Large intestine (tissue), 3 donors: ENCODE data around the gene DYNLT3. TPM values are rescaled to one million over a fixed set of nuclear protein-coding genes. Genes with fewer than 3 reads are reported as not detected.
A peak's percentile ranks its signal among the peaks of the same experiment; 100 is the strongest.

Source experiments
- DNase-seq, 2 donors: peaks; one replicate each; pipeline versions ENCODE4 v3.0.0 to v3.0.0-alpha.2; 2013
- H3K27ac ChIP-seq: one replicate; pipeline ENCODE4 v1.5.1; 2013; ENCODE audit warnings: low read length
- H3K27me3 ChIP-seq: 2 replicates; pipeline ENCODE4 v1.6.1; 2013; ENCODE audit warnings: low read length; ENCODE audit not compliant: control insufficient read depth, insufficient read depth
- H3K36me3 ChIP-seq: 2 replicates; pipeline ENCODE4 v1.6.1; 2013; ENCODE audit warnings: low read length; ENCODE audit not compliant: control insufficient read depth, insufficient read depth
- H3K4me1 ChIP-seq: one replicate; pipeline ENCODE4 v1.6.1; 2013; ENCODE audit warnings: low read length; ENCODE audit not compliant: control insufficient read depth, insufficient read depth
- H3K4me3 ChIP-seq: one replicate; pipeline ENCODE4 v1.5.1; 2013; ENCODE audit warnings: low read length
- H3K9me3 ChIP-seq: one replicate; pipeline ENCODE4 v1.6.1; 2013; ENCODE audit warnings: mild to moderate bottlenecking, low read depth, low read length, moderate library complexity; ENCODE audit not compliant: control insufficient read depth
- WGBS: methylation state at CpG from one replicate; pipeline ENCODE4 v1.1.5; 2013; ENCODE audit warnings: low lambda C conversion rate; ENCODE audit not compliant: insufficient coverage; 5-methylcytosine and 5-hydroxymethylcytosine counted together
- polyA plus RNA-seq: library from polyadenylated mRNA; unstranded; fragments of 120-200 nt; gene quantifications from one replicate; pipeline ENCODE4 v1.2.1, GENCODE V29; 2013

The DYNLT3 gene
- polyA plus RNA-seq, 1 donor, result 23.9 TPM

DNA sequence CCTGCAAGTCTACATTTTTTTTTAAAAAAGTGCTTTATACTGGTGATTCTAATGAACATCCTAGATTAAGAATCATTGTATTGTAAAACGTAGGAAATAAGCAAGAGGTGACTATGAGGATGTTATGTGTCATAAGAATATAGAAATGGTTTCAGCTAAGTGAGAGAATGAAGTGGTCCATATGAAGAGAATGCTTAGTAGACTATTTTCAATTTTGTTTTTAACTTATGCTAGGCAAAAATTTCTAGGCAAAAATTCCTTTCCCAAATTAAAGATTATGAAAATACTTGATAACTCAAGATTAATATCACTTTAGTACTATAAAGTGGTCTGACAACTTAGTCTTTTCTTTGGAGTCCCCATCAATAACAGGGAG, 825 bp downstream of the DYNLT3 start:
- H3K4me3 ChIP-seq, result peak overlapping the region; percentile 87
- no peaks in the 10 kb centered on the region for H3K9me3 ChIP-seq
- H3K36me3 ChIP-seq, result no peaks in the 10 kb centered on the region
- H3K27me3 ChIP-seq, result no peaks in the 10 kb centered on the region
- no peak for DNase-seq
- WGBS, result no CpG with 5 or more reads among the region's 1 CpG
- H3K27ac ChIP-seq, result no peak overlapping the region
- H3K4me1 ChIP-seq, result no peaks in the 10 kb centered on the region

DNA sequence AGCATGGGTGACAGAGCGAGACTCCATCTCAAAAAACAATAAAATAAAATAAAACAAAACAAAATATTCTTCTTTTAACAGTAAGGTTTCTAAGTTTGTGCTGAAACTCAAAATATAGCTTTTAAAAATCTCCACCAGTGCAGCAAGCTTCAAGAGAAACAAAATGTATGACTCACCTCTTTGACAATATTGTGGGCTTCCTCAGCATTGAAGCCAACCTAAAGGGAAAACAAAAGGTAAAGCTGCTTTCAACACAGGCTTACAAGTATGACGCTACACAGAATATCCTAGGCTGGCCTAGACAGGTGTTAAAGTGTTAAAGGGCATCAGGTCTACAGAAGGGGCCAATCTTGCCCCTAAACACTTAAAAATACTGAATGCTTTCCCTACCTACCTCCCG, 1.2 kb downstream of the DYNLT3 start:
- no peak overlapping the region for H3K27ac ChIP-seq
- no peaks in the 10 kb centered on the region for H3K4me1 ChIP-seq
- H3K4me3 ChIP-seq, result no peak overlapping the region
- H3K36me3 ChIP-seq, result no peaks in the 10 kb centered on the region
- no peak for DNase-seq
- no CpG with 5 or more reads among the region's 3 CpGs for WGBS
- H3K9me3 ChIP-seq, result no peaks in the 10 kb centered on the region
- H3K27me3 ChIP-seq, result no peaks in the 10 kb centered on the region

DNA sequence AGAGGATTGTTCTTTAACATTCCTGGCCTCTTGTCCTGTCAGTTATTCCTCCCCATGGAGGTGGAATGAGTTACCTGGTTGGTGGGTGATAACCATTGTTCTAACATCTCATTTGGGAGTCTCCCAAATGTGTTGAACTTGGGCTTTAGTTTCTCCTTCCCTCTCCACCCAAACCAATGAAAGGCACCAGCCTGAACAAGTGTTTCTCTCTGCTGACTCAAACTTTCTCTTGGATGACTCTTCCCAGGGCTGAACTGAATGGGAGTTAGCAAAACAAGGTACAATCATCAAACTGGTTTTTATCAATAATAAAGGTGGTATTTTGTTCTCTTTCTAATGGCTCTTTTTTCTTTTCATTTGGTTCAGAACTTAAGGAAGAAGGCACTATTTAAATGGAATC, 2.7 kb downstream of the DYNLT3 start:
- H3K27ac ChIP-seq, result no peak overlapping the region
- no peak overlapping the region for H3K4me3 ChIP-seq
- H3K4me1 ChIP-seq, result no peaks in the 10 kb centered on the region
- no peak for DNase-seq
- H3K9me3 ChIP-seq, result no peaks in the 10 kb centered on the region
- no peaks in the 10 kb centered on the region for H3K27me3 ChIP-seq
- peaks cover 2% of the 10 kb centered on the region for H3K36me3 ChIP-seq

DNA sequence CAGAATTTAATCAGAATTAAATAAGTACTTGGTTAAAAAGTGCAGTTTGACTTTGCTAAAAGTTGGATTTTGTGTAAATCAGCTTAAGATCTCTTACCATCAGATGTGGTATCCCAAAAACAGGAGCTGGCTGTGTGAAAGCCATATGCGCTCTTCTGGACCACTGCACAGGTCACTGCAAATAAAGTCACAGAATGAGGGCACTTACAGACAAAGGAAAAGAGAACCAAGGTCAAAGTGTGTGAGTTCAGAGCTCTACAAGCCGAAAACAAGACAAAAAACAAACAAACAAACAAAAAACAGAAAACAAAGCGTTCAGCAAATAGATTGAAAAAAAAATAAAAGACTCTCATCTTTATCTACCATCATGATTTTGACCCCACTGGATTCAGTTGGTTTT, 6.4 kb downstream of the DYNLT3 start:
- Histone ChIP-seq H3K9me3 (no peaks in the 10 kb centered on the region), H3K4me3 (no peak overlapping the region), H3K36me3 (peaks cover 2% of the 10 kb centered on the region), H3K27me3 (no peaks in the 10 kb centered on the region), H3K27ac (no peak overlapping the region), H3K4me1 (no peaks in the 10 kb centered on the region)
- WGBS, result 100% methylated on average over 3 of the region's 3 CpGs
- no peak for DNase-seq

DNA sequence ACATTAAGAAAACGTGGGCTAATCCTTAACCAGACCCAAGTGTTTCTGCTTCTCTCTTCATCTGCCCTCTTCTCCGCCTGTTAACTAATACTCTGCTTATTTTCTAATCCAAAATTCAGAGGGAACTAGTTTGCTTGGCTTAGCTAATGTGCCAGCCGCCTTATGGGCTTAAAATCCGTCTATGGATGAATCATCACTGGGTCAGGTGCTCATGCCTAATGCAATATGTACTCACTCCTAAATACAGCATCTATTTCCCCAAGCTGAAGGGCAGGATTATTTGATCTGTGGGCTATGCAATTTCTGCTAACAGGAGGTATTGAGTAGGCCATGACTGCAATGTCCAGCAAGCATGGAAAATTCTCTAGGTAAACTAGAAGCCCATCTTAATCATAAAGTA, 12.4 kb downstream of the DYNLT3 start:
- H3K27me3 ChIP-seq, result no peaks in the 10 kb centered on the region
- no peak overlapping the region for H3K27ac ChIP-seq
- no CpG with 5 or more reads among the region's 4 CpGs for WGBS
- H3K9me3 ChIP-seq, result no peaks in the 10 kb centered on the region
- no peaks in the 10 kb centered on the region for H3K36me3 ChIP-seq
- no peak overlapping the region for H3K4me3 ChIP-seq
- no peaks in the 10 kb centered on the region for H3K4me1 ChIP-seq
- no peak for DNase-seq

DNA sequence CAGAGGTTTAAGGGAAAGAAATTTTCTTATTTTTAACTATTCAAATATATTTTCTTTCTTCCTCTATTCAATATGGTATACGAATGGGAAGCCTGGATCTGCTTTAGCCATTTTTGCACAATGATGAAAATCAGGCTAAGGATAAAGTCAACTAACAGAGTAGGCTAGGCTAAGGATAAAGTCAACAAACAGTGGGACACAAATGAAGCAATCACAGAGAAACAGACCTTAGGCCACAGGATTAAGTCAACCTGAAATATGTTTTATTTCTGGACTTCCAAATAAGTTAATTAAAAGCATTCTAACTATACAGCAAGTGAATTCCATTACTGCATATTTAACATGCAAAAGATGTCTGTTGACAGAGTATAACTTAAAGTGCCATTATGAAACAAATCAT, 17.0 kb downstream of the DYNLT3 start:
- no peaks in the 10 kb centered on the region for H3K36me3 ChIP-seq
- no CpG with 5 or more reads among the region's 1 CpG for WGBS
- DNase-seq, result no peak

DNA sequence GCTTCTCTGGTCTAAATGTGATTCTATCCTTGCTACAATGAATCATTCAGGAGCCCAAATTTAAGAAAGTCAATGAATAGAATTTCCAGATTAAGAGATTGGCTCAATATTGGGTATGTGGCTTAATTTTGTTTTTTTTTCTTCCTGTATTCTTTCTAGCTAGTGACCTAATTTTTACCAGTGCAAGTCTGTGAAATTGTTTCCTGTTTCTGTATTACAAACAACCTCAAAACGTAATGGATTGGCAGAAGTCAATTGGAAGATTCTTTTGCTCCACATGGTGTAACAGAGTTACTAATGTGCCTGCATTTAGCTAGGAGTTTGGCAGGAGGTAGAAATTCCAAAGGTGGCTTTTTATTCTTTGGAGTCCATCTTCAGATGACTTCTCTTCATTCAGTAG, 17.6 kb downstream of the DYNLT3 start:
- no peaks in the 10 kb centered on the region for H3K4me1 ChIP-seq
- no peak for DNase-seq
- no peaks in the 10 kb centered on the region for H3K36me3 ChIP-seq
- no peaks in the 10 kb centered on the region for H3K9me3 ChIP-seq
- H3K27ac ChIP-seq, result no peak overlapping the region
- no CpG with 5 or more reads among the region's 1 CpG for WGBS
- no peaks in the 10 kb centered on the region for H3K27me3 ChIP-seq
- no peak overlapping the region for H3K4me3 ChIP-seq

More for the DNA sequence above, 17.0 kb downstream of the DYNLT3 start:
- Histone ChIP-seq H3K4me3 (no peak overlapping the region), H3K4me1 (no peaks in the 10 kb centered on the region), H3K27ac (no peak overlapping the region), H3K9me3 (no peaks in the 10 kb centered on the region), H3K27me3 (no peaks in the 10 kb centered on the region)

DNA sequence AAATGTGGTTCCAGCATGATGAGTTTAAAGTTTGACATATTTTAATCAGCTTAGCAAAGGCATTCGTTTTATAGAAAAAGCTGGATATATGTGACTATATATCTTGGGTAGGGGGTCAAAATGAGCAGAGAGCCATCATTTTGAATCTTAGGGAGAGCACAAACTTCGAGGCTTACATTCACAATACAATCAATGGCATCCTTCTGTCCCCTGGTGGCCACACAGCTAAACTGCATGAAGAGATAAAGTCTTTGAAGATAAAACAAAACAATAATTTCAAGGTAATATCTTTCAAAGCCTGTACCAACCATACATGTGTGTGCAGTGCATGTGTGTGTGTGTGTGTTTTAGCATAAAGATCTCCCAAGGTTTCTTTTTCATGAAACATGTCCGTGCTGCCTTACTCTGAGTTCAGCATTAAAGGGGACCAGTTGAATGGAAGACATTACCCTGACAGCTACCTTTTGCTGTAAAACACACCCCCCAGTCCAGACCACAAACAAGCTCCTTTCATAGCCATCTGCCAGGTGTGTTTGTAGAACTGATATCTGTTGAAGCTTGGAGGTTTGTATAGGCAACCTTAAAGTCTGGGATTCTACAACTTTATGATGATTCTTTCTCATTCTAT, 22.0 kb downstream of the DYNLT3 start:
- Histone ChIP-seq H3K4me3 (no peak overlapping the region), H3K4me1 (no peaks in the 10 kb centered on the region), H3K27me3 (no peaks in the 10 kb centered on the region), H3K27ac (no peak overlapping the region), H3K36me3 (no peaks in the 10 kb centered on the region), H3K9me3 (no peaks in the 10 kb centered on the region)
- DNase-seq, result peak; percentile 14
- WGBS, result no CpG with 5 or more reads among the region's 3 CpGs

DNA sequence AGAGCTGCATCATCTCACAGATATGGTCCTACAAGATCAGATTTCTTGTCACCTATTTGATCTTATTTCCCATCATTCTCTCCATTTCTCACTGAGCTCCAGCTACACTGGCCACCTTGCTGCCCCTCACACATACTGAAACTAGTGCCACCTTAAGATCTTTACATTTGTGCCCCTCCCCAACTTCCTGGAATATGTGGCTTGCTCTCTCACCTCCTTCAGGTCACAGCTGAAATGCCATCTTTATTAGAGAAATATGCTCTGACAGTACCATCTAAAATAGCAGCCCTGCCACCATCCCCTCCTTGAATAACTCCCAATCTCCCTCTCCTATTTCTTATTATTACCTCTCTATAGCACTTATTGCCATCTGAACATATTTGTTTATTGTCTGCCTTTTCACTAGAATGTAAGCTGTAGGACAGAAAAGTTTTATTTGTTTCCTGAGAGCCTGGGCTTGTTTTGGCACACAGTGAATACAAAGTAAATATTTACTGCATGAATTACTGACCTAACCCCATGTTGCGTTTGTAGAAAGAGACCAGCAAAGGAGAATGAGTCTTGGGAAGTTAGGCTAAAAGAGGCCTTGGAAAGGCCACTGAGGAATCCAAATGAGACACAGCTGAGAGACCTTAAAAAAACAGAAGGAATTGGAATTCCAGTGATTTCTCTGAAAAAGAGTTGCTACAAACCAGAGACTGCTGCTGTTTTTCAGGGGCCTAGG, 22.7 kb downstream of the DYNLT3 start:
- DNase-seq, result no peak
- H3K36me3 ChIP-seq, result no peaks in the 10 kb centered on the region
- H3K27ac ChIP-seq, result no peak overlapping the region
- H3K9me3 ChIP-seq, result no peaks in the 10 kb centered on the region
- no peaks in the 10 kb centered on the region for H3K27me3 ChIP-seq
- no peaks in the 10 kb centered on the region for H3K4me1 ChIP-seq
- no peak overlapping the region for H3K4me3 ChIP-seq
- WGBS, result no CpG with 5 or more reads among the region's 1 CpG

DNA sequence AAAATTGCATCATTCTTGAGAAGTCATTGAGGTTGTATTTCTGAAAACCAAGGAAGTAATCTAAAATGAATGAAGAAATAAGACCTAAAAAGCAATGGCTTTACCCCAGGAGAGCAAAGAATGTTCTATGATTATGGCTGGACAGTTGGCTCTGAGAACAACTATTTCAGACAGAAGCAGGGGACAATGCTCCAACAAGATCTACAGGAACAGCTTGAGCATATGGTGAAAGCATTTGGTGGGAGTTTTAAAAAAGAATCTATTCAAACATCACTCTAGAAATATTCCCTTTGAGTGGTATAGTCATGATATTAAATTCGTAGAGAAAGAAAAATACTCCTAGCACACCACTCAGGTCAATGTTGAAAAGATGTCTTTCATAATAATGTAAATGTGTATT, 26.7 kb downstream of the DYNLT3 start:
- Histone ChIP-seq H3K4me1 (no peaks in the 10 kb centered on the region), H3K4me3 (no peak overlapping the region), H3K36me3 (no peaks in the 10 kb centered on the region), H3K27me3 (no peaks in the 10 kb centered on the region), H3K9me3 (no peaks in the 10 kb centered on the region), H3K27ac (no peak overlapping the region)
- no peak for DNase-seq
- no CpG with 5 or more reads among the region's 1 CpG for WGBS

DNA sequence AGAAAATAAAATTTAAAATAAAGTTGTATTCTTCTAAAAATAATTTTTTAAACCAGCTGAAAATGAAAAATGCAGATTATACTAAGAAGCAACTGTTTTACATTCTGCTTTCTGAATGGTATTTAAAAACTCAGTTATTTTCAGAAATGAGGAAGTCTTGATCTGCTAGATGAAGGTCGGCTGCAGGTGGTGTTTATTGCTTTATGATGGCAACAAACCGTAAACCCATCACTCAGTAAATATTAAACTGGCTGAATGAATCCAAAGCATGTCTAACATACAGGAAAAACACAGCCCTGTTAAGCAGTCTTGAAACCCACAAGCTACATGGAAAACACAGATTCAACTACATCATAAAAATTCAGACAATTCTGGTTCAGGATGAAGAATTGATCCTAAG, 29.3 kb downstream of the DYNLT3 start:
- no peaks in the 10 kb centered on the region for H3K4me1 ChIP-seq
- H3K27me3 ChIP-seq, result no peaks in the 10 kb centered on the region
- H3K9me3 ChIP-seq, result no peaks in the 10 kb centered on the region
- WGBS, result no CpG with 5 or more reads among the region's 2 CpGs
- DNase-seq, result peak; percentile 9 to 46
- no peak overlapping the region for H3K4me3 ChIP-seq
- H3K36me3 ChIP-seq, result no peaks in the 10 kb centered on the region
- H3K27ac ChIP-seq, result no peak overlapping the region
